MCF 10A (cell line): ENCODE measurements around the gene ST6GAL1. TPM values are rescaled to one million over a fixed set of nuclear protein-coding genes. Genes with fewer than 3 reads are reported as not detected.

ENCODE experiments used
- BruUV-seq: library from RNA; stranded (reverse); fragments of 400-500 nt; replicated peaks from 2 replicates; lab custom pipeline; 2021; lab: Mats Ljungman, UMichigan
- CTCF ChIA-PET: fragments of 300-600 bp; sonication (Branson Sonifier 250); formaldehyde crosslinking; extraction: SDS; loops from one replicate; lab custom pipeline; 2021; ENCODE audit warnings: antibody characterized with exemption, inconsistent platforms; lab: Yijun Ruan, JAX
- POLR2A ChIA-PET: fragments of 300-600, 350-650 bp; sonication (Branson Sonifier 250); formaldehyde crosslinking; extraction: SDS; loops from one replicate; lab custom pipeline; 2020; ENCODE audit warnings: antibody characterized with exemption, inconsistent platforms; lab: Yijun Ruan, JAX
- DNase-seq: peaks from one replicate; pipeline ENCODE4 v3.0.0-alpha.2; 2018; ENCODE audit not compliant: unreplicated experiment
- H3K27ac Mint-ChIP-seq: one replicate; pipeline ENCODE4 v1.8.0; 2022; ENCODE audit warnings: mild to moderate bottlenecking, low read depth, mixed read lengths; ENCODE audit not compliant: unreplicated experiment
- H3K27me3 Mint-ChIP-seq: one replicate; pipeline ENCODE4 v1.8.0; 2022; ENCODE audit warnings: mixed read lengths; ENCODE audit not compliant: insufficient read depth, unreplicated experiment
- H3K36me3 Mint-ChIP-seq: one replicate; pipeline ENCODE4 v1.8.0; 2022; ENCODE audit warnings: mild to moderate bottlenecking, moderate library complexity, mixed read lengths; ENCODE audit not compliant: insufficient read depth, unreplicated experiment
- H3K4me1 Mint-ChIP-seq: one replicate; pipeline ENCODE4 v1.8.0; 2022; ENCODE audit warnings: mixed read lengths; ENCODE audit not compliant: insufficient read depth, unreplicated experiment
- H3K4me3 Mint-ChIP-seq: one replicate; pipeline ENCODE4 v1.8.0; 2022; ENCODE audit warnings: mild to moderate bottlenecking, moderate library complexity, mixed read lengths; ENCODE audit not compliant: unreplicated experiment
- H3K9me3 Mint-ChIP-seq: one replicate; pipeline ENCODE4 v1.8.0; 2022; ENCODE audit warnings: mixed read lengths; ENCODE audit not compliant: unreplicated experiment
- intact Hi-C: fragments of 100-400 bp; cut with micrococcal nuclease; formaldehyde crosslinking; loops from 2 replicates; pipeline ENCODE4 v1.14.1; 2022
- total RNA-seq: library from RNA; stranded (reverse); gene quantifications from 2 replicates; pipeline ENCODE4 v1.2.3, GENCODE V29; 2022
- TF ChIP-seq, protein P1 (sequence below): fragments of 200-600 bp; IDR thresholded peaks from one replicate; pipeline ENCODE4 v1.8.0; 2022; ENCODE audit warnings: antibody characterized with exemption, mild to moderate bottlenecking; ENCODE audit not compliant: unreplicated experiment

ST6GAL1 gene
- total RNA-seq, 1 experiment from 2014 or later: 18.8 TPM

DNA sequence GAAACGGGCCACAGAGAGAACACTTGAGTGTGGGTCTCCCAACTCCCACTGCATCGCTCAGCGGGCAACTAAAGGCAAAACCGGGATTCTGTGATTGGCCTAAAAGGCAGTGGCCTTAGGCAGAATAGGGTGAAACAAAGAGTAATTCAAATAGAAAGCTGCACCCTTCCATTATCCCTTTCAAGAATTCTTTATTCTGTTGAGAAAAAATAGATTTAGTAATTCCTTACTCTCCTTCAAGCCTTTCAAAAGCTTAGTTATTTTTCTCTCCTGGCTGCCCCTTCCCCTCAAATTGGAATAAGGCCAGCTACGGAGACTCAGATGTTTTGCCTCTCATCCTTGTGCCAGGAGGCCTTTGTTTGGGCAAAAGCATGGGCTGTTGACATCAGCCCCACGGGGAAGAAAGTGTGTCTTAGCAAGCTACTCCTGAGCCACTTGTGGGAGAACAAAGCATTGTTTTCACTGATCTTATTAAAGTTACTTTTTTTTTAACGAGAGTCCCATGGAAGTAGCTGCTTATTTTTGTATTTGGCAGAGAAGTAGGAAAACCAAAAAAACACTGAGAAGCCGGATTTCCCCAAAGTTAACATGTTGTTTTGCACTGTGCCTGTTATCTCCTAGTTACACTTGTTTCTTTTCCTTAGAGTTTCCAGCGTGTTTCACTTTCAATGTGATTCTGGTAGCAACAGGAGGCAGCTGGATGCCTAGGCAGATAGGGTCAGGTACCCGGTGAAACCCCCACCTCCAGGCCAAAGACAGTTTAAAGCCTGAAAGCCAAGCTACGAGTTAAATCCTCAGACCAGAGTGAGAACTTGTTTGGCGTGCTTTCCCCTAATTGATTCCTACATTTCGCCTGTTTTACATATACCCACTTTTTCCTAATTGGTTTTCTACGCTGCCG is 2.2 kb downstream of the ST6GAL1 start:
- BruUV-seq: no TSS peak
- H3K27ac Mint-ChIP-seq: peak overlapping the region; percentile 51
- POLR2A ChIA-PET: interaction anchor here (0.9 to 3.0 kb wide), 9 partner anchors 10 to 251 kb away, joined by 3 to 16 read pairs (median 7); no protein-coding TSS in a partner anchor
- intact Hi-C loops: loop anchor here (5.0 kb wide), 4 partner anchors 50 to 235 kb away; no protein-coding TSS in a partner anchor
- peaks cover 5% of the 10 kb centered on the region for H3K36me3 Mint-ChIP-seq
- CTCF ChIA-PET: interaction anchor here (0.6 to 3.3 kb wide), 5 partner anchors 9 to 83 kb away, joined by 3 to 20 read pairs (median 3); no protein-coding TSS in a partner anchor
- H3K27me3 Mint-ChIP-seq: no peaks in the 10 kb centered on the region
- TF ChIP-seq, protein P1, sequence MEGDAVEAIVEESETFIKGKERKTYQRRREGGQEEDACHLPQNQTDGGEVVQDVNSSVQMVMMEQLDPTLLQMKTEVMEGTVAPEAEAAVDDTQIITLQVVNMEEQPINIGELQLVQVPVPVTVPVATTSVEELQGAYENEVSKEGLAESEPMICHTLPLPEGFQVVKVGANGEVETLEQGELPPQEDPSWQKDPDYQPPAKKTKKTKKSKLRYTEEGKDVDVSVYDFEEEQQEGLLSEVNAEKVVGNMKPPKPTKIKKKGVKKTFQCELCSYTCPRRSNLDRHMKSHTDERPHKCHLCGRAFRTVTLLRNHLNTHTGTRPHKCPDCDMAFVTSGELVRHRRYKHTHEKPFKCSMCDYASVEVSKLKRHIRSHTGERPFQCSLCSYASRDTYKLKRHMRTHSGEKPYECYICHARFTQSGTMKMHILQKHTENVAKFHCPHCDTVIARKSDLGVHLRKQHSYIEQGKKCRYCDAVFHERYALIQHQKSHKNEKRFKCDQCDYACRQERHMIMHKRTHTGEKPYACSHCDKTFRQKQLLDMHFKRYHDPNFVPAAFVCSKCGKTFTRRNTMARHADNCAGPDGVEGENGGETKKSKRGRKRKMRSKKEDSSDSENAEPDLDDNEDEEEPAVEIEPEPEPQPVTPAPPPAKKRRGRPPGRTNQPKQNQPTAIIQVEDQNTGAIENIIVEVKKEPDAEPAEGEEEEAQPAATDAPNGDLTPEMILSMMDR: no peak
- H3K9me3 Mint-ChIP-seq: no peaks in the 10 kb centered on the region
- peak; percentile 12 for DNase-seq
- H3K4me3 Mint-ChIP-seq: peak overlapping the region; percentile 88
- peaks cover 26% of the 10 kb centered on the region for H3K4me1 Mint-ChIP-seq

DNA sequence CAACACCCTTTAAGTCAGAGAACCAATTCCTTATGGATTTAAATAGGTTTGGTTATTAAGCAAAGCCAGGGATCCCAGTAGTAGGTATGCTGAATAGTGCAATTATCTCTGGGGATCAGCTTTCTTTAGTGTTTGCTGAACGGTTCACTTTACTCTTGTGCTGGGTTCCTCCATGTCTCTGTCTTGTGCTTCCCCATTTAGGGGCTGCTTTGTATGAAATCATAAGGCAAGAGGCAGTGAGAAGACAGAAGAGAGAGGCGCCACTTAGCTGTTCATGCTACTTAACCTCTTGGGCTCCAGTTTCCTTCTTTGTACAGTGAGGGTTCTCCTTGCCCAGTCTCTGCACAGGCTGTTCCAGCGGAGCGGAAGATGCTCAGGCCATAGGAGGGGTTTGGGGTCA is 3.5 kb downstream of the ST6GAL1 start:
- BruUV-seq: no TSS peak
- Mint-ChIP-seq H3K27ac (no peak overlapping the region), H3K9me3 (no peaks in the 10 kb centered on the region), H3K4me3 (no peak overlapping the region), H3K36me3 (peaks cover 5% of the 10 kb centered on the region), H3K27me3 (no peaks in the 10 kb centered on the region), H3K4me1 (peaks cover 26% of the 10 kb centered on the region)
- TF ChIP-seq, protein P1: no peak
- ChIA-PET CTCF (interaction anchor here (0.6 to 3.3 kb wide), 3 partner anchors 84 to 179 kb away, joined by 3 to 20 read pairs (median 6); no protein-coding TSS in a partner anchor), POLR2A (interaction anchor here (0.7 to 1.5 kb wide), 3 partner anchors 18 to 337 kb away, joined by 3 to 5 read pairs (median 3); no protein-coding TSS in a partner anchor)
- intact Hi-C loops: loop anchor here (5.0 kb wide), 4 partner anchors 52 to 233 kb away; no protein-coding TSS in a partner anchor
- DNase-seq: no peak

DNA sequence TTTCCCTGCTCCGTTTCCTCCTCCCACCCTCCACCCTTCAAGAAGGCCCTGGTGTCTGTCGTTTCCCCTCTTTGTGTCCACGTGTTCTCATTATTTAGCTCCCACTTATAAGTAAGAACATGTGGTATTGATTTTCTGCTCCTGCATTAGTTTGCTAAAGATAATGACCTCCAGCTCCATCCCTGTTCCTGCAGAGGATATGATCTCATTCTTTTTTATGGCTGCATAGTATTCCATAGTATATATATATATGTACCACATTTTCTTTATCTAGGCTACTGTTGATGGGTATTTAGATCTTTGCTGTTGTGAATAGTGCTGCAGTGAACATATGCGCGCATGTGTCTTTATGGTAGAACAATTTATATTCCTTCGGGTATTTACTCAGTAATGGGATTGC is 4.8 kb downstream of the ST6GAL1 start:
- no peak overlapping the region for H3K27ac Mint-ChIP-seq
- POLR2A ChIA-PET: interaction anchor here (1.4 kb wide), 1 partner anchor 19 kb away, joined by 3 read pairs; no protein-coding TSS in a partner anchor
- no peak overlapping the region for H3K4me3 Mint-ChIP-seq
- intact Hi-C loops: no loop called here
- CTCF ChIA-PET: interaction anchor here (1.8 kb wide), 1 partner anchor 86 kb away, joined by 6 read pairs; no protein-coding TSS in a partner anchor
- TF ChIP-seq, protein P1: no peak
- H3K27me3 Mint-ChIP-seq: no peaks in the 10 kb centered on the region
- no peak for DNase-seq
- BruUV-seq: no TSS peak
- H3K4me1 Mint-ChIP-seq: peaks cover 19% of the 10 kb centered on the region
- peaks cover 5% of the 10 kb centered on the region for H3K36me3 Mint-ChIP-seq
- H3K9me3 Mint-ChIP-seq: no peaks in the 10 kb centered on the region
